Neural crest cell (in vitro differentiated cells): ENCODE results near the gene TM4SF5. TPM values are rescaled to one million over a fixed set of nuclear protein-coding genes. Genes with fewer than 3 reads are reported as not detected.

Experiments
- DNase-seq: peaks from one replicate; pipeline ENCODE4 v3.0.0; 2021; ENCODE audit warnings: low read depth, mixed read lengths, low spot score
- H3K27ac Mint-ChIP-seq: one replicate; pipeline ENCODE4 v1.8.0; 2021; ENCODE audit warnings: mild to moderate bottlenecking, mixed read lengths; ENCODE audit not compliant: unreplicated experiment
- H3K27me3 Mint-ChIP-seq: 2 replicates; pipeline ENCODE4 v1.8.0; 2021; ENCODE audit warnings: low read depth, mild to moderate bottlenecking, mixed read lengths
- H3K36me3 Mint-ChIP-seq: 2 replicates; pipeline ENCODE4 v1.8.0; 2021; ENCODE audit warnings: low read depth, mild to moderate bottlenecking, mixed read lengths
- H3K4me1 Mint-ChIP-seq: 2 replicates; pipeline ENCODE4 v1.8.0; 2021; ENCODE audit warnings: mixed read lengths
- H3K4me3 Mint-ChIP-seq: one replicate; pipeline ENCODE4 v1.8.0; 2021; ENCODE audit warnings: mild to moderate bottlenecking, mixed read lengths
- H3K9me3 Mint-ChIP-seq: 2 replicates; pipeline ENCODE4 v1.8.0; 2021; ENCODE audit warnings: mixed read lengths
- total RNA-seq: library from RNA; stranded (reverse); gene quantifications from 2 replicates; pipeline ENCODE4 v1.2.1, GENCODE V29; 2021
- TF ChIP-seq, protein P1 (sequence below): fragments of 200-600 bp; sonication (generic); conservative IDR thresholded peaks from 2 replicates; pipeline ENCODE4 v1.5.0; 2021; ENCODE audit warnings: antibody characterized with exemption, mild to moderate bottlenecking

TM4SF5 gene
- total RNA-seq, 1 donor from 2014 or later = not detected

DNA sequence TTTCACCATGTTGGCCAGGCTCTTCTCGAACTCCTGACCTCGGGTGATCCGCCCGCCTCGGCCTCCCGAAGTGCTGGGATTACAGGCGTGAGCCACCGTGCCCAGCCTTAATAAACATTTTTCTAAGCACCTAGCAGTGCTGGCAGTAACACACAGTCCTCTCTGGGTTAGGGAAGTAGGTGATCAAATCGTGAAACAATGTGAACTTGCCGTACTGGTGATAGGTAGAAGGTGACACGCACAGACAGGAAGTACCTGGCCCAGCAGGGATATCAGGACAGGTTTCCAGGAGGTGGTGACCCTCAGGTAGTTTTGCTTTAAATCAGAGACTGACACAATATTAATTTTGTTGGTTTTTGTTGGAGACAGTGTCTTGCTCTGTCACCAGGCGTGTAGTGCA is 39.8 kb downstream of the TM4SF5 start:
- Mint-ChIP-seq H3K4me3 (peak overlapping the region; percentile 38), H3K9me3 (no peaks in the 10 kb centered on the region), H3K36me3 (peaks cover 14% of the 10 kb centered on the region), H3K27ac (no peak overlapping the region), H3K4me1 (peaks cover 24% of the 10 kb centered on the region), H3K27me3 (no peaks in the 10 kb centered on the region)
- DNase-seq = no peak
- TF ChIP-seq, protein P1, sequence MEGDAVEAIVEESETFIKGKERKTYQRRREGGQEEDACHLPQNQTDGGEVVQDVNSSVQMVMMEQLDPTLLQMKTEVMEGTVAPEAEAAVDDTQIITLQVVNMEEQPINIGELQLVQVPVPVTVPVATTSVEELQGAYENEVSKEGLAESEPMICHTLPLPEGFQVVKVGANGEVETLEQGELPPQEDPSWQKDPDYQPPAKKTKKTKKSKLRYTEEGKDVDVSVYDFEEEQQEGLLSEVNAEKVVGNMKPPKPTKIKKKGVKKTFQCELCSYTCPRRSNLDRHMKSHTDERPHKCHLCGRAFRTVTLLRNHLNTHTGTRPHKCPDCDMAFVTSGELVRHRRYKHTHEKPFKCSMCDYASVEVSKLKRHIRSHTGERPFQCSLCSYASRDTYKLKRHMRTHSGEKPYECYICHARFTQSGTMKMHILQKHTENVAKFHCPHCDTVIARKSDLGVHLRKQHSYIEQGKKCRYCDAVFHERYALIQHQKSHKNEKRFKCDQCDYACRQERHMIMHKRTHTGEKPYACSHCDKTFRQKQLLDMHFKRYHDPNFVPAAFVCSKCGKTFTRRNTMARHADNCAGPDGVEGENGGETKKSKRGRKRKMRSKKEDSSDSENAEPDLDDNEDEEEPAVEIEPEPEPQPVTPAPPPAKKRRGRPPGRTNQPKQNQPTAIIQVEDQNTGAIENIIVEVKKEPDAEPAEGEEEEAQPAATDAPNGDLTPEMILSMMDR = no peak

- TF ChIP-seq, protein P1 = no peak
- Mint-ChIP-seq H3K36me3 (peaks cover 14% of the 10 kb centered on the region), H3K4me3 (no peak overlapping the region), H3K4me1 (peaks cover 21% of the 10 kb centered on the region), H3K27me3 (no peaks in the 10 kb centered on the region), H3K9me3 (no peaks in the 10 kb centered on the region), H3K27ac (no peak overlapping the region)
- DNase-seq = no peak
These were observed 41.0 kb downstream of the TM4SF5 start for GRCh38 chr17:4812690-4813089.

DNA sequence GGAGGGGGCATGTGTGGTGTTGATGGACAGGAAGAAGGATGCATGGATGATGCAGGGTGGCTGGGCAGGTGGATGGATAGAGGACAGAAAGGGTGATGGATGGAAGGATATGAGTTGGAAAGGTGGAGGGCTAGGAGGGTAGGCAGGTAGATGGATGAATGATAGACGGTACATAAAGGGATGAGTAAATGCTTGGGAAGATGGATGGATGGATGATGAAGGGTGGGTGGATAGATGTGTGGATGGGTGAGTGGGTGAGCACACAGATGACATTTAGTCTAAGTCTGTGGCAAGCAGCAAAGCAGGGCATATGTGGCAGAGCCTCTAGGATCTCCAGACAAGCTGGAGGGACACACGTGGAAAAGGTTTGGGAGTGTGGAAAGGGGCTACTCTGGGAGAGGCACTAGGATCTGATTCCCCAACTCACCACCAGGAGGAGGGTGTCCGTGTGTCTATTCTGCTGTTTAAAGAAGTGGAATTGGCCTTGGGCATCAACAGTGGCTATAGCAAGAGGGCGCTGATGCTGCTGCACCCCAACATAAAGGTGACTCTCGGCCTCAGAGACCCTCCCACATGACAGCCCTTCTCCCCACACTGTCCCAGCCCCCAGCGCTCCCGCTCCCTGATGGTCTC is 43.5 kb downstream of the TM4SF5 start:
- Mint-ChIP-seq H3K27me3 (no peaks in the 10 kb centered on the region), H3K27ac (no peak overlapping the region), H3K4me1 (peaks cover 6% of the 10 kb centered on the region), H3K9me3 (no peaks in the 10 kb centered on the region), H3K36me3 (peaks cover 15% of the 10 kb centered on the region), H3K4me3 (no peak overlapping the region)
- DNase-seq = no peak
- TF ChIP-seq, protein P1 = peak; percentile 48

- TF ChIP-seq, protein P1 = no peak
- H3K4me1 Mint-ChIP-seq = no peaks in the 10 kb centered on the region
- no peak overlapping the region for H3K4me3 Mint-ChIP-seq
- H3K36me3 Mint-ChIP-seq = peaks cover 10% of the 10 kb centered on the region
- H3K27ac Mint-ChIP-seq = no peak overlapping the region
- no peaks in the 10 kb centered on the region for H3K27me3 Mint-ChIP-seq
- no peaks in the 10 kb centered on the region for H3K9me3 Mint-ChIP-seq
- DNase-seq = no peak
These were observed 45.1 kb downstream of the TM4SF5 start for GRCh38 chr17:4816826-4817225.

GRCh38 chr17:4818276-4818675 is 46.6 kb downstream of the TM4SF5 start:
- DNase-seq = no peak
- TF ChIP-seq, protein P1 = no peak
- Mint-ChIP-seq H3K27me3 (no peaks in the 10 kb centered on the region), H3K36me3 (peaks cover 10% of the 10 kb centered on the region), H3K27ac (no peak overlapping the region), H3K4me1 (no peaks in the 10 kb centered on the region), H3K9me3 (no peaks in the 10 kb centered on the region), H3K4me3 (no peak overlapping the region)
